H9 (cell line): ENCODE results near the gene ACOT7. TPM values are rescaled to one million over a fixed set of nuclear protein-coding genes. Genes with fewer than 3 reads are reported as not detected.
A peak's percentile ranks its signal among the peaks of the same experiment; 100 is the strongest.

Experiments
- DNase-seq: peaks from one replicate; pipeline ENCODE4 v3.0.0-alpha.2; 2017
- H2AFZ ChIP-seq: one replicate; pipeline ENCODE4 v1.6.1; 2013; ENCODE audit warnings: mild to moderate bottlenecking, low read length, control low read depth, moderate library complexity
- H2AK5ac ChIP-seq: 2 replicates; pipeline ENCODE4 v1.6.1; 2013; ENCODE audit warnings: low read length, control low read depth, mixed read lengths; ENCODE audit not compliant: insufficient read length
- H2BK120ac ChIP-seq: one replicate; pipeline ENCODE4 v1.6.1; 2013; ENCODE audit warnings: low read depth, mild to moderate bottlenecking, low read length, control low read depth, inconsistent platforms; ENCODE audit not compliant: poor library complexity, severe bottlenecking
- H2BK12ac ChIP-seq: 2 replicates; pipeline ENCODE4 v1.6.1; 2013; ENCODE audit warnings: low read length, control low read depth, mixed read lengths, low read depth; ENCODE audit not compliant: insufficient read length
- H2BK15ac ChIP-seq: 2 replicates; pipeline ENCODE4 v1.6.1; 2013; ENCODE audit warnings: low read depth, low read length, control low read depth
- H2BK20ac ChIP-seq: one replicate; pipeline ENCODE4 v1.6.1; 2013; ENCODE audit warnings: low read depth, mild to moderate bottlenecking, low read length, control low read depth, inconsistent platforms; ENCODE audit not compliant: poor library complexity, severe bottlenecking
- H2BK5ac ChIP-seq: 2 replicates; pipeline ENCODE4 v1.6.1; 2013; ENCODE audit warnings: low read length, control low read depth, mixed read lengths; ENCODE audit not compliant: insufficient read length
- H3K14ac ChIP-seq: 2 replicates; pipeline ENCODE4 v1.6.1; 2013; ENCODE audit warnings: low read length, control low read depth; ENCODE audit not compliant: insufficient read depth
- H3K18ac ChIP-seq: 2 replicates; pipeline ENCODE4 v1.6.1; 2013; ENCODE audit warnings: low read depth, mild to moderate bottlenecking, mixed read lengths, low read length, control low read depth; ENCODE audit not compliant: insufficient read length
- H3K23ac ChIP-seq: 2 replicates; pipeline ENCODE4 v1.6.1; 2013; ENCODE audit warnings: low read length, control low read depth, mixed read lengths, low read depth; ENCODE audit not compliant: insufficient read length
- H3K23me2 ChIP-seq: 2 replicates; pipeline ENCODE4 v1.6.1; 2013; ENCODE audit warnings: low read depth, mild to moderate bottlenecking, mixed read lengths, low read length, control low read depth; ENCODE audit not compliant: insufficient read length, poor library complexity, severe bottlenecking
- H3K27ac ChIP-seq: 2 replicates; pipeline ENCODE4 v1.5.1; 2013; ENCODE audit warnings: low read length, control low read depth, mixed read lengths, low read depth; ENCODE audit not compliant: insufficient read length
- H3K27me3 ChIP-seq: 2 replicates; pipeline ENCODE4 v1.6.1; 2013; ENCODE audit warnings: low read length, control low read depth, inconsistent platforms; ENCODE audit not compliant: insufficient read depth
- H3K4ac ChIP-seq: 2 replicates; pipeline ENCODE4 v1.6.1; 2013; ENCODE audit warnings: low read depth, mild to moderate bottlenecking, control low read depth, inconsistent platforms, low read length, moderate library complexity
- H3K4me1 ChIP-seq: 2 replicates; pipeline ENCODE4 v1.6.1; 2013; ENCODE audit warnings: low read length, control low read depth, inconsistent platforms; ENCODE audit not compliant: insufficient read depth
- H3K4me2 ChIP-seq: 2 replicates; pipeline ENCODE4 v1.6.1; 2013; ENCODE audit warnings: low read length, control low read depth, mixed read lengths; ENCODE audit not compliant: insufficient read length, insufficient read depth
- H3K56ac ChIP-seq: 2 replicates; pipeline ENCODE4 v1.6.1; 2013; ENCODE audit warnings: low read depth, mild to moderate bottlenecking, mixed read lengths, low read length, control low read depth; ENCODE audit not compliant: insufficient read length
- H3K79me1 ChIP-seq: 2 replicates; pipeline ENCODE4 v1.6.1; 2013; ENCODE audit warnings: low read depth, mild to moderate bottlenecking, moderate library complexity, low read length, control low read depth, inconsistent platforms; ENCODE audit not compliant: insufficient read depth, poor library complexity, severe bottlenecking
- H3K79me2 ChIP-seq: 2 replicates; pipeline ENCODE4 v1.6.1; 2013; ENCODE audit warnings: low read length, control low read depth, inconsistent platforms; ENCODE audit not compliant: insufficient read depth
- H3K9ac ChIP-seq: 2 replicates; pipeline ENCODE4 v1.6.1; 2013; ENCODE audit warnings: low read length, control low read depth, mixed read lengths; ENCODE audit not compliant: insufficient read length; ENCODE audit errors: extremely low read depth
- H3K9me3 ChIP-seq: one replicate; pipeline ENCODE4 v1.6.1; 2013; ENCODE audit warnings: low read depth, low read length, inconsistent platforms; ENCODE audit not compliant: control insufficient read depth
- H3T11ph ChIP-seq: one replicate; pipeline ENCODE4 v1.6.1; 2013; ENCODE audit warnings: mild to moderate bottlenecking, low read length, control low read depth, inconsistent platforms
- H4K20me1 ChIP-seq: one replicate; pipeline ENCODE4 v1.6.1; 2013; ENCODE audit not compliant: control insufficient read depth, insufficient read length, insufficient read depth
- H4K5ac ChIP-seq: 2 replicates; pipeline ENCODE4 v1.6.1; 2013; ENCODE audit warnings: low read depth, mild to moderate bottlenecking, mixed read lengths, low read length, control low read depth; ENCODE audit not compliant: insufficient read length
- H4K8ac ChIP-seq: replicated peaks from 2 replicates; pipeline ENCODE4 v1.6.1; 2013; ENCODE audit warnings: low read length, control low read depth, mixed read lengths, low read depth; ENCODE audit not compliant: insufficient read length
- H4K91ac ChIP-seq: 2 replicates; pipeline ENCODE4 v1.6.1; 2013; ENCODE audit warnings: low read depth, mild to moderate bottlenecking, moderate library complexity, mixed read lengths, low read length, control low read depth; ENCODE audit not compliant: insufficient read length
- H3K27ac Mint-ChIP-seq, 3 experiments: 2 replicates in 2 of 3; 3 replicates in 1 of 3; pipeline ENCODE4 v1.8.0; 2020 to 2021; ENCODE audit warnings: mixed read lengths in 3 of 3, mild to moderate bottlenecking in 1 of 3, moderate library complexity in 1 of 3
- H3K27me3 Mint-ChIP-seq: 2 replicates; pipeline ENCODE4 v1.8.0; 2021; ENCODE audit warnings: low read depth, mild to moderate bottlenecking, moderate library complexity, mixed read lengths
- H3K36me3 Mint-ChIP-seq, 3 experiments: 2 replicates in 2 of 3; 3 replicates in 1 of 3; pipeline ENCODE4 v1.8.0; 2020 to 2021; ENCODE audit warnings: low read depth in 3 of 3, mixed read lengths in 3 of 3; ENCODE audit not compliant: insufficient read depth in 1 of 3
- H3K4me1 Mint-ChIP-seq, 2 experiments: 2 replicates each; pipeline ENCODE4 v1.8.0; 2020; ENCODE audit warnings: mixed read lengths in 2 of 2
- H3K4me3 Mint-ChIP-seq, 2 experiments: 2 replicates in 1 of 2; 3 replicates in 1 of 2; pipeline ENCODE4 v1.8.0; 2020 to 2021; ENCODE audit warnings: mild to moderate bottlenecking in 2 of 2, mixed read lengths in 2 of 2, moderate library complexity in 1 of 2
- H3K9me3 Mint-ChIP-seq, 2 experiments: 2 replicates in 1 of 2; 3 replicates in 1 of 2; pipeline ENCODE4 v1.8.0; 2020; ENCODE audit warnings: mild to moderate bottlenecking in 2 of 2, mixed read lengths in 2 of 2, moderate library complexity in 1 of 2
- CTCF ChIP-seq: fragments of 200-600 bp; sonication (generic); conservative IDR thresholded peaks from 3 replicates; pipeline ENCODE4 v1.8.0; 2021; ENCODE audit warnings: antibody characterized with exemption, mild to moderate bottlenecking
- WGBS: extraction: QIAGEN DNeasy Blood & Tissue Kit; methylation state at CpG from one replicate; pipeline ENCODE4 v1.1.7; 2013; ENCODE audit warnings: missing lambda C conversion rate, low lambda C conversion rate, mixed read lengths; ENCODE audit not compliant: insufficient read length; ENCODE audit errors: extremely low coverage; 5-methylcytosine and 5-hydroxymethylcytosine counted together
- total RNA-seq: library from RNA; stranded (reverse); gene quantifications from 2 replicates; pipeline ENCODE4 v1.2.1, GENCODE V29; 2021

The ACOT7 gene
- total RNA-seq, 1 experiment from 2014 or later = 87.4 TPM

GRCh38 chr1:6418668-6419396, 25.3 kb upstream of the ACOT7 start:
- no peak overlapping the region for H3K14ac ChIP-seq
- peaks cover 22 to 26% of the 10 kb centered on the region in 2 experiments for H3K4me1 Mint-ChIP-seq
- no peak overlapping the region for H2BK12ac ChIP-seq
- no peak overlapping the region for H2BK5ac ChIP-seq
- peaks cover 3% of the 10 kb centered on the region; the same call in 1 of the 2 replicates for H3K4me1 ChIP-seq
- H3K27me3 ChIP-seq = peaks cover 66% of the 10 kb centered on the region
- H3K9me3 Mint-ChIP-seq = no peaks in the 10 kb centered on the region; a peak in 1 of 5 replicates
- no peak overlapping the region for H2AK5ac ChIP-seq
- no peak overlapping the region for H3K27ac ChIP-seq
- no peak overlapping the region for H4K8ac ChIP-seq
- no peak overlapping the region for H4K5ac ChIP-seq
- no peak overlapping the region for H3K56ac ChIP-seq
- no peaks in the 10 kb centered on the region for H3K36me3 Mint-ChIP-seq
- H2BK120ac ChIP-seq = no peak overlapping the region
- H3K9me3 ChIP-seq = no peaks in the 10 kb centered on the region
- H2AFZ ChIP-seq = no peak overlapping the region
- WGBS = no CpG with 5 or more reads among the region's 69 CpGs
- H2BK20ac ChIP-seq = no peak overlapping the region
- H3K79me2 ChIP-seq = no peaks in the 10 kb centered on the region
- H3K27me3 Mint-ChIP-seq = peaks cover 97% of the 10 kb centered on the region
- H3K4ac ChIP-seq = no peak overlapping the region
- peaks cover 10% of the 10 kb centered on the region for H3K23me2 ChIP-seq
- H2BK15ac ChIP-seq = no peak overlapping the region
- no peak overlapping the region for H3K4me2 ChIP-seq
- no peak for TF ChIP-seq CTCF
- peak overlapping the region; percentile 42 to 74 for H3K4me3 Mint-ChIP-seq
- no peak overlapping the region for H3T11ph ChIP-seq
- H4K91ac ChIP-seq = no peak overlapping the region
- no peaks in the 10 kb centered on the region for H4K20me1 ChIP-seq
- H3K27ac Mint-ChIP-seq = no peak overlapping the region
- H3K23ac ChIP-seq = no peak overlapping the region
- H3K9ac ChIP-seq = no peak overlapping the region
- H3K18ac ChIP-seq = no peak overlapping the region
- DNase-seq = no peak
- no peaks in the 10 kb centered on the region for H3K79me1 ChIP-seq
